K562 (cell line): Measurements from ENCODE around the gene HIPK2. TPM values are rescaled to one million over a fixed set of nuclear protein-coding genes. Genes with fewer than 3 reads are reported as not detected.
A peak's percentile ranks its signal among the peaks of the same experiment; 100 is the strongest.

ENCODE experiments used
- ADNP ChIP-seq: fragments of 200-800 bp; sonication (Bioruptor generic); IDR thresholded peaks from 2 replicates; pipeline ENCODE4 v1.6.1; 2016; ENCODE audit warnings: missing genetic modification characterization, missing compliant biosample characterization
- ARNT ChIP-seq, 2 experiments: fragments of 450-650 bp; IDR thresholded peaks; 2 replicates each; pipeline ENCODE4 v1.6.1; 2016; ENCODE audit warnings: mild to moderate bottlenecking in 1 of 2
- CBX1 ChIP-seq: sonication (generic); IDR thresholded peaks from 2 replicates; pipeline ENCODE4 v1.6.1; 2016; ENCODE audit warnings: antibody characterized with exemption, low read depth, mild to moderate bottlenecking
- EP400 ChIP-seq: fragments of 450-650 bp; IDR thresholded peaks from 2 replicates; pipeline ENCODE4 v1.6.1; 2017; ENCODE audit warnings: antibody characterized with exemption, mild to moderate bottlenecking, moderate library complexity
- KAT2B ChIP-seq: IDR thresholded peaks from one replicate; pipeline ENCODE4 v1.6.1; 2012; ENCODE audit warnings: low read depth, mild to moderate bottlenecking, control low read depth, inconsistent platforms, low read length, moderate library complexity
- MEF2A ChIP-seq: IDR thresholded peaks from 2 replicates; pipeline ENCODE4 v1.6.1; 2011; ENCODE audit warnings: low read depth, mild to moderate bottlenecking, low read length, moderate library complexity; ENCODE audit not compliant: control insufficient read depth
- MEF2D ChIP-seq: conservative IDR thresholded peaks from 2 replicates; pipeline ENCODE4 v1.6.1; 2016; ENCODE audit warnings: low read depth, missing genetic modification characterization, missing compliant biosample characterization
- MIER1 ChIP-seq: fragments of 450-650 bp; IDR thresholded peaks from 2 replicates; pipeline ENCODE4 v1.6.1; 2016; ENCODE audit warnings: antibody characterized with exemption, mild to moderate bottlenecking, low read depth
- PML ChIP-seq: IDR thresholded peaks from 2 replicates; pipeline ENCODE4 v1.6.1; 2012; ENCODE audit warnings: low read length, inconsistent platforms
- RBM39 ChIP-seq: fragments of 200-400 bp; formaldehyde crosslinking; optimal IDR thresholded peaks from 2 replicates; pipeline ENCODE3; 2018; ENCODE audit warnings: low read depth, low read length
- SMAD1 ChIP-seq: fragments of 150-350 bp; IDR thresholded peaks from 2 replicates; pipeline ENCODE4 v1.6.1; 2014; ENCODE audit warnings: low read length, low read depth; ENCODE audit not compliant: partially characterized antibody
- STAT5B ChIP-seq: fragments of 250-450 bp; sonication (Bioruptor Pico); IDR thresholded peaks from 2 replicates; pipeline ENCODE4 v1.8.0; 2021; ENCODE audit warnings: mild to moderate bottlenecking, inconsistent platforms
- ZC3H4 ChIP-seq: sonication (generic); formaldehyde crosslinking; IDR thresholded peaks from 2 replicates; pipeline ENCODE4 v1.9.0; 2021; ENCODE audit warnings: missing genetic modification reagents, borderline replicate concordance
- polyA plus RNA-seq, 8 experiments: library from polyadenylated mRNA; depleted of rRNA in 4 of 8; stranded (reverse) in 5 of 8; unstranded in 3 of 8; fragments of >200 nt; fragmentation: Nextera tagmentation in 2 of 8; fragmentation: Illumina TruSeq in 1 of 8; extraction: Ambion mirVana in 2 of 8; extraction: Trizol in 1 of 8; gene quantifications; 2 replicates each; pipeline versions ENCODE4 v1.2.1 to v1.2.3, GENCODE V29; 2011 to 2014; ENCODE audit warnings: inconsistent platforms in 1 of 8, missing spikeins in 1 of 8
- total RNA-seq, 7 experiments: library from RNA; depleted of rRNA in 6 of 7; stranded (reverse); fragments of >200 nt in 6 of 7; fragmentation: Illumina TruSeq in 2 of 7; extraction: Trizol in 2 of 7; gene quantifications; 2 replicates each; pipeline versions ENCODE4 v1.2.1 to v1.2.3, GENCODE V29; 2011 to 2021; ENCODE audit warnings: low replicate concordance in 1 of 7
- TF ChIP-seq, protein P1 (sequence below): sonication (generic); formaldehyde crosslinking; IDR thresholded peaks from 2 replicates; pipeline ENCODE4 v1.8.0; 2023; ENCODE audit warnings: mild to moderate bottlenecking, missing genetic modification reagents
- TF ChIP-seq, protein P2 (sequence below), 2 experiments: fragments of 450-650 bp; conservative IDR thresholded peaks; 2 replicates each; pipeline ENCODE4 v1.6.1; 2017; ENCODE audit warnings: mild to moderate bottlenecking in 2 of 2, moderate library complexity in 2 of 2
- TF ChIP-seq, protein P3 (sequence below): fragments of 200-800 bp; sonication (Bioruptor generic); IDR thresholded peaks from 2 replicates; pipeline ENCODE4 v1.6.1; 2017; ENCODE audit warnings: missing genetic modification characterization, missing compliant biosample characterization
- TF ChIP-seq, protein P4 (sequence below): IDR thresholded peaks from 3 replicates; pipeline ENCODE4 v1.6.1; 2011; ENCODE audit warnings: borderline replicate concordance, mild to moderate bottlenecking; ENCODE audit not compliant: insufficient read length, insufficient read depth
- TF ChIP-seq, protein P5 (sequence below): fragments of 250-450 bp; sonication (Bioruptor Pico); IDR thresholded peaks from 2 replicates; pipeline ENCODE4 v1.8.0; 2021; ENCODE audit warnings: moderate library complexity, mild to moderate bottlenecking, inconsistent platforms

Gene HIPK2
- total and polyA plus RNA-seq, 9 of the 15 experiments (the other 6 are each of a cell fraction or from before 2014, with no cell fraction given) = 0.69 to 19.8 (median 5.1) TPM

DNA sequence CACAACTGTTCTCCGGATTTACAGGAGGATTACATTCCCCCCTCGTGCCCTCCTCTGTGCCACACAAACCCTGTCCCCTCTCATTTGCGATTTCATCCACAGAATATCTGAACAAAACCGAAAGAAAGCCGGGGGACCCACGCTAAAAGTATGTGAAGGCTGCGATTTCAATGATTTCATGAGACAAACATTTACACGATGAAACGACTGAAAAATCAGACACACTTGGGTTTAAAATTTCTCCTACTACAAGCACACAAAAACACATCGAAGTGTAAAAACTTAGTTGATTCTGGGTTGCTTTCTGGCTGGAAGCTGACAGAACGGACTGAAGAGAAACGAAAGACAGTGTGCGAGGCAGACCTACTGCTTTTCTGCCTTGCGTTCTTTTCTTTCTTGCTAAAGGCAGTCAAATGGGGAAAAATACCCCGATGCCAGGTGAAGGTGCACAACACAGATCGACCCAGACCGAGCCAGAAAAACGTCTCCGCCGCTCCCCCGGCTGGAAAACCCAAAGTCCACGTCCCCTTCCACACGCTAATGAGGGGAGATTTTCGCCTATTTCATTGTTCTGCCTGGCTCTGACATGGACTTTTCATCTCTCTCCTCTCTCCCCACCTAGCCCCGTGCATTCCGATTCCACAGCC, 1.2 kb downstream of the HIPK2 start (continued):
- TF ChIP-seq MEF2D (tag) = no peak
- no peak for TF ChIP-seq EP400
- TF ChIP-seq, protein P1, sequence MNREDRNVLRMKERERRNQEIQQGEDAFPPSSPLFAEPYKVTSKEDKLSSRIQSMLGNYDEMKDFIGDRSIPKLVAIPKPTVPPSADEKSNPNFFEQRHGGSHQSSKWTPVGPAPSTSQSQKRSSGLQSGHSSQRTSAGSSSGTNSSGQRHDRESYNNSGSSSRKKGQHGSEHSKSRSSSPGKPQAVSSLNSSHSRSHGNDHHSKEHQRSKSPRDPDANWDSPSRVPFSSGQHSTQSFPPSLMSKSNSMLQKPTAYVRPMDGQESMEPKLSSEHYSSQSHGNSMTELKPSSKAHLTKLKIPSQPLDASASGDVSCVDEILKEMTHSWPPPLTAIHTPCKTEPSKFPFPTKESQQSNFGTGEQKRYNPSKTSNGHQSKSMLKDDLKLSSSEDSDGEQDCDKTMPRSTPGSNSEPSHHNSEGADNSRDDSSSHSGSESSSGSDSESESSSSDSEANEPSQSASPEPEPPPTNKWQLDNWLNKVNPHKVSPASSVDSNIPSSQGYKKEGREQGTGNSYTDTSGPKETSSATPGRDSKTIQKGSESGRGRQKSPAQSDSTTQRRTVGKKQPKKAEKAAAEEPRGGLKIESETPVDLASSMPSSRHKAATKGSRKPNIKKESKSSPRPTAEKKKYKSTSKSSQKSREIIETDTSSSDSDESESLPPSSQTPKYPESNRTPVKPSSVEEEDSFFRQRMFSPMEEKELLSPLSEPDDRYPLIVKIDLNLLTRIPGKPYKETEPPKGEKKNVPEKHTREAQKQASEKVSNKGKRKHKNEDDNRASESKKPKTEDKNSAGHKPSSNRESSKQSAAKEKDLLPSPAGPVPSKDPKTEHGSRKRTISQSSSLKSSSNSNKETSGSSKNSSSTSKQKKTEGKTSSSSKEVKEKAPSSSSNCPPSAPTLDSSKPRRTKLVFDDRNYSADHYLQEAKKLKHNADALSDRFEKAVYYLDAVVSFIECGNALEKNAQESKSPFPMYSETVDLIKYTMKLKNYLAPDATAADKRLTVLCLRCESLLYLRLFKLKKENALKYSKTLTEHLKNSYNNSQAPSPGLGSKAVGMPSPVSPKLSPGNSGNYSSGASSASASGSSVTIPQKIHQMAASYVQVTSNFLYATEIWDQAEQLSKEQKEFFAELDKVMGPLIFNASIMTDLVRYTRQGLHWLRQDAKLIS (CRISPR knock-in tag) = no peak
- no peak for TF ChIP-seq MEF2A
- TF ChIP-seq, protein P2, sequence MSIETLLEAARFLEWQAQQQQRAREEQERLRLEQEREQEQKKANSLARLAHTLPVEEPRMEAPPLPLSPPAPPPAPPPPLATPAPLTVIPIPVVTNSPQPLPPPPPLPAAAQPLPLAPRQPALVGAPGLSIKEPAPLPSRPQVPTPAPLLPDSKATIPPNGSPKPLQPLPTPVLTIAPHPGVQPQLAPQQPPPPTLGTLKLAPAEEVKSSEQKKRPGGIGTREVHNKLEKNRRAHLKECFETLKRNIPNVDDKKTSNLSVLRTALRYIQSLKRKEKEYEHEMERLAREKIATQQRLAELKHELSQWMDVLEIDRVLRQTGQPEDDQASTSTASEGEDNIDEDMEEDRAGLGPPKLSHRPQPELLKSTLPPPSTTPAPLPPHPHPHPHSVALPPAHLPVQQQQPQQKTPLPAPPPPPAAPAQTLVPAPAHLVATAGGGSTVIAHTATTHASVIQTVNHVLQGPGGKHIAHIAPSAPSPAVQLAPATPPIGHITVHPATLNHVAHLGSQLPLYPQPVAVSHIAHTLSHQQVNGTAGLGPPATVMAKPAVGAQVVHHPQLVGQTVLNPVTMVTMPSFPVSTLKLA (conservative IDR thresholded peaks at IDR 0.05) = 0 out of 4 replicates have a peak, but pooled peaks of 1 of the 2 experiments have one; percentile 27
- no peak for TF ChIP-seq ADNP
- TF ChIP-seq, protein P3, sequence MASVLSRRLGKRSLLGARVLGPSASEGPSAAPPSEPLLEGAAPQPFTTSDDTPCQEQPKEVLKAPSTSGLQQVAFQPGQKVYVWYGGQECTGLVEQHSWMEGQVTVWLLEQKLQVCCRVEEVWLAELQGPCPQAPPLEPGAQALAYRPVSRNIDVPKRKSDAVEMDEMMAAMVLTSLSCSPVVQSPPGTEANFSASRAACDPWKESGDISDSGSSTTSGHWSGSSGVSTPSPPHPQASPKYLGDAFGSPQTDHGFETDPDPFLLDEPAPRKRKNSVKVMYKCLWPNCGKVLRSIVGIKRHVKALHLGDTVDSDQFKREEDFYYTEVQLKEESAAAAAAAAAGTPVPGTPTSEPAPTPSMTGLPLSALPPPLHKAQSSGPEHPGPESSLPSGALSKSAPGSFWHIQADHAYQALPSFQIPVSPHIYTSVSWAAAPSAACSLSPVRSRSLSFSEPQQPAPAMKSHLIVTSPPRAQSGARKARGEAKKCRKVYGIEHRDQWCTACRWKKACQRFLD = 0 out of 2 replicates have a peak, but pooled peaks have one; percentile 28
- TF ChIP-seq RBM39 = no peak
- TF ChIP-seq PML = no peak
- TF ChIP-seq ZC3H4 (CRISPR knock-in tag) = no peak
- TF ChIP-seq ARNT (IDR thresholded peaks at IDR 0.05) = 0 out of 4 replicates have a peak, but pooled peaks of 1 of the 2 experiments have one; percentile 24
- TF ChIP-seq, protein P4, sequence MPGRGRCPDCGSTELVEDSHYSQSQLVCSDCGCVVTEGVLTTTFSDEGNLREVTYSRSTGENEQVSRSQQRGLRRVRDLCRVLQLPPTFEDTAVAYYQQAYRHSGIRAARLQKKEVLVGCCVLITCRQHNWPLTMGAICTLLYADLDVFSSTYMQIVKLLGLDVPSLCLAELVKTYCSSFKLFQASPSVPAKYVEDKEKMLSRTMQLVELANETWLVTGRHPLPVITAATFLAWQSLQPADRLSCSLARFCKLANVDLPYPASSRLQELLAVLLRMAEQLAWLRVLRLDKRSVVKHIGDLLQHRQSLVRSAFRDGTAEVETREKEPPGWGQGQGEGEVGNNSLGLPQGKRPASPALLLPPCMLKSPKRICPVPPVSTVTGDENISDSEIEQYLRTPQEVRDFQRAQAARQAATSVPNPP = no peak
- no peak for TF ChIP-seq CBX1
- TF ChIP-seq, protein P5, sequence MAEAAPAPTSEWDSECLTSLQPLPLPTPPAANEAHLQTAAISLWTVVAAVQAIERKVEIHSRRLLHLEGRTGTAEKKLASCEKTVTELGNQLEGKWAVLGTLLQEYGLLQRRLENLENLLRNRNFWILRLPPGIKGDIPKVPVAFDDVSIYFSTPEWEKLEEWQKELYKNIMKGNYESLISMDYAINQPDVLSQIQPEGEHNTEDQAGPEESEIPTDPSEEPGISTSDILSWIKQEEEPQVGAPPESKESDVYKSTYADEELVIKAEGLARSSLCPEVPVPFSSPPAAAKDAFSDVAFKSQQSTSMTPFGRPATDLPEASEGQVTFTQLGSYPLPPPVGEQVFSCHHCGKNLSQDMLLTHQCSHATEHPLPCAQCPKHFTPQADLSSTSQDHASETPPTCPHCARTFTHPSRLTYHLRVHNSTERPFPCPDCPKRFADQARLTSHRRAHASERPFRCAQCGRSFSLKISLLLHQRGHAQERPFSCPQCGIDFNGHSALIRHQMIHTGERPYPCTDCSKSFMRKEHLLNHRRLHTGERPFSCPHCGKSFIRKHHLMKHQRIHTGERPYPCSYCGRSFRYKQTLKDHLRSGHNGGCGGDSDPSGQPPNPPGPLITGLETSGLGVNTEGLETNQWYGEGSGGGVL (CRISPR knock-in tag) = no peak
- TF ChIP-seq STAT5B (CRISPR knock-in tag) = no peak
- TF ChIP-seq KAT2B = no peak
- TF ChIP-seq SMAD1 = no peak
- no peak for TF ChIP-seq MIER1
